Measurements from ENCODE around the gene CHCHD6.
A peak's percentile ranks its signal among the peaks of the same experiment; 100 is the strongest.
"Not testable (repeated sequence)": the region's sequence is repeated elsewhere in the genome, so short reads cannot be mapped to it uniquely, and the experiment has no call there.

The CHCHD6 gene

GRCh38 chr3:126768903-126769302, 64.9 kb downstream of the CHCHD6 start:
- DNase-seq (ENCODE audit: low spot score), result no peak

- DNase-seq (ENCODE audit: low spot score), result no peak
These were observed 66.1 kb downstream of the CHCHD6 start for GRCh38 chr3:126770096-126770495.

GRCh38 chr3:126773167-126773566, 69.1 kb downstream of the CHCHD6 start:
- DNase-seq (ENCODE audit: low spot score), result no peak

- no peak for DNase-seq (ENCODE audit: low spot score)
These were observed 69.7 kb downstream of the CHCHD6 start for GRCh38 chr3:126773783-126774182.

GRCh38 chr3:126777366-126777765, 73.3 kb downstream of the CHCHD6 start:
- no peak for DNase-seq (ENCODE audit: low spot score)

- DNase-seq (ENCODE audit: low spot score), result no peak
These were observed 76.6 kb downstream of the CHCHD6 start for GRCh38 chr3:126780666-126781065.

- peak; percentile 18 for DNase-seq (ENCODE audit: low spot score)
These were observed 77.4 kb downstream of the CHCHD6 start for GRCh38 chr3:126781406-126781805.

GRCh38 chr3:126781889-126782491, 78.0 kb downstream of the CHCHD6 start:
- peak; percentile 90 for DNase-seq (ENCODE audit: low spot score)

GRCh38 chr3:126782536-126782935, 78.5 kb downstream of the CHCHD6 start:
- peak; percentile 88 for DNase-seq (ENCODE audit: low spot score)

- DNase-seq (ENCODE audit: low spot score), result no peak
These were observed 80.2 kb downstream of the CHCHD6 start for GRCh38 chr3:126784254-126784653.

- not testable (repeated sequence) for DNase-seq (ENCODE audit: low spot score)
These were observed 87.3 kb downstream of the CHCHD6 start for GRCh38 chr3:126791320-126791719.

GRCh38 chr3:126792998-126793397, 89.0 kb downstream of the CHCHD6 start:
- DNase-seq (ENCODE audit: low spot score), result no peak

GRCh38 chr3:126797563-126797962, 93.5 kb downstream of the CHCHD6 start:
- DNase-seq (ENCODE audit: low spot score), result no peak

GRCh38 chr3:126798521-126798920, 94.5 kb downstream of the CHCHD6 start:
- no peak for DNase-seq (ENCODE audit: low spot score)

GRCh38 chr3:126799099-126799498, 95.1 kb downstream of the CHCHD6 start:
- no peak for DNase-seq (ENCODE audit: low spot score)

GRCh38 chr3:126801312-126801711, 97.3 kb downstream of the CHCHD6 start:
- DNase-seq (ENCODE audit: low spot score), result not testable (repeated sequence)

GRCh38 chr3:126807795-126808194, 103.8 kb downstream of the CHCHD6 start:
- DNase-seq (ENCODE audit: low spot score), result no peak

GRCh38 chr3:126811530-126811929, 107.5 kb downstream of the CHCHD6 start:
- DNase-seq (ENCODE audit: low spot score), result peak; percentile 52

- no peak for DNase-seq (ENCODE audit: low spot score)
These were observed 112.3 kb downstream of the CHCHD6 start for GRCh38 chr3:126816298-126816697.

GRCh38 chr3:126816986-126817777, 113.1 kb downstream of the CHCHD6 start:
- no peak for DNase-seq (ENCODE audit: low spot score)

- no peak for DNase-seq (ENCODE audit: low spot score)
These were observed 113.7 kb downstream of the CHCHD6 start for GRCh38 chr3:126817781-126818180.

- DNase-seq (ENCODE audit: low spot score), result no peak
These were observed 114.5 kb downstream of the CHCHD6 start for GRCh38 chr3:126818400-126819095.

- DNase-seq (ENCODE audit: low spot score), result no peak
These were observed 122.7 kb downstream of the CHCHD6 start for GRCh38 chr3:126826693-126827092.
